Lower leg skin (tissue), 4 donors: Measurements from ENCODE around the gene ACADVL. TPM values are rescaled to one million over a fixed set of nuclear protein-coding genes. Genes with fewer than 3 reads are reported as not detected.

Experiments used
- DNase-seq, 2 donors: peaks; one replicate each; pipeline ENCODE4 v3.0.0-alpha.2; 2019; ENCODE audit warnings: low spot score in 2 of 2
- H3K4me3 ChIP-seq: fragments of 200-600 bp; sonication (generic); 2 replicates; pipeline ENCODE4 v1.5.1; 2017; ENCODE audit warnings: mild to moderate bottlenecking, low read depth; ENCODE audit not compliant: poor library complexity, severe bottlenecking
- POLR2A ChIP-seq, 2 donors: fragments of 450-650 bp; IDR thresholded peaks; one replicate each; pipeline ENCODE4 v1.6.1; 2016 to 2017; ENCODE audit warnings: antibody characterized with exemption in 2 of 2, mild to moderate bottlenecking in 1 of 2, moderate library complexity in 1 of 2
- WGBS, 2 donors: methylation state at CpG; one replicate each; pipeline ENCODE4 v1.1.5; 2018; 5-methylcytosine and 5-hydroxymethylcytosine counted together
- intact Hi-C: fragments of 100-400 bp; cut with DNase I; formaldehyde crosslinking; loops from one replicate; pipeline ENCODE4 v1.15.0; 2023; ENCODE audit warnings: low total_unique reads
- total RNA-seq, 4 donors: library from RNA; depleted of rRNA; stranded (reverse); fragments of >200 nt; gene quantifications; one replicate each; pipeline ENCODE4 v1.1.0, GENCODE V29; 2016
- TF ChIP-seq, protein P1 (sequence below), 3 donors: fragments of 450-650 bp; IDR thresholded peaks; one replicate each; pipeline ENCODE4 v1.5.1; 2016; ENCODE audit warnings: antibody characterized with exemption in 3 of 3, mild to moderate bottlenecking in 3 of 3, moderate library complexity in 2 of 3

Gene ACADVL
- total RNA-seq, 4 donors from 2014 or later: 703 to 1,179 (median 863) TPM

DNA sequence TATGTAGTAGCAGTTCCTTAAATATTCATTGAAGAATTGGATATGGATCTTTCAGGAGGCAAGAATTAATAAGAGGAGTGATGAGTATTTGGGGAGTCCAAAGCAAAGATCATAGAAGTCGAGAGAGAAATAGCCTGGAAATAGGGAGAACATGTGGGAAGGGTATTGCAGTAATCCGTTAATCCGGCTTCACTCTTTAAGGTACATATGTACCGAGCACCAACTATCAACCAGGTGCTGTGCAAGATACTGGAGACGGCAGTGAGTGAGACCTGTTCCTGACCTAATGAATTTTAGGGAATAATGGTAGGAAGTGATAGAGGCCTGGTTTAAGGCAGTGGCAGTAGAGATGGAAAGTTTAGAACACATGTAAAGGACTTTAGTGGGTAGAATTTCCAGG lies 33.3 kb downstream of the ACADVL start:
- 74 to 75% methylated on average over 5 of the region's 5 CpGs for WGBS, 2 donors
- no peak overlapping the region for H3K4me3 ChIP-seq
- no peak for DNase-seq
- TF ChIP-seq, protein P1, sequence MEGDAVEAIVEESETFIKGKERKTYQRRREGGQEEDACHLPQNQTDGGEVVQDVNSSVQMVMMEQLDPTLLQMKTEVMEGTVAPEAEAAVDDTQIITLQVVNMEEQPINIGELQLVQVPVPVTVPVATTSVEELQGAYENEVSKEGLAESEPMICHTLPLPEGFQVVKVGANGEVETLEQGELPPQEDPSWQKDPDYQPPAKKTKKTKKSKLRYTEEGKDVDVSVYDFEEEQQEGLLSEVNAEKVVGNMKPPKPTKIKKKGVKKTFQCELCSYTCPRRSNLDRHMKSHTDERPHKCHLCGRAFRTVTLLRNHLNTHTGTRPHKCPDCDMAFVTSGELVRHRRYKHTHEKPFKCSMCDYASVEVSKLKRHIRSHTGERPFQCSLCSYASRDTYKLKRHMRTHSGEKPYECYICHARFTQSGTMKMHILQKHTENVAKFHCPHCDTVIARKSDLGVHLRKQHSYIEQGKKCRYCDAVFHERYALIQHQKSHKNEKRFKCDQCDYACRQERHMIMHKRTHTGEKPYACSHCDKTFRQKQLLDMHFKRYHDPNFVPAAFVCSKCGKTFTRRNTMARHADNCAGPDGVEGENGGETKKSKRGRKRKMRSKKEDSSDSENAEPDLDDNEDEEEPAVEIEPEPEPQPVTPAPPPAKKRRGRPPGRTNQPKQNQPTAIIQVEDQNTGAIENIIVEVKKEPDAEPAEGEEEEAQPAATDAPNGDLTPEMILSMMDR (IDR thresholded peaks at IDR 0.05): no peak
- no peak for TF ChIP-seq POLR2A (IDR thresholded peaks at IDR 0.05)
- intact Hi-C loops: no loop called here

DNA sequence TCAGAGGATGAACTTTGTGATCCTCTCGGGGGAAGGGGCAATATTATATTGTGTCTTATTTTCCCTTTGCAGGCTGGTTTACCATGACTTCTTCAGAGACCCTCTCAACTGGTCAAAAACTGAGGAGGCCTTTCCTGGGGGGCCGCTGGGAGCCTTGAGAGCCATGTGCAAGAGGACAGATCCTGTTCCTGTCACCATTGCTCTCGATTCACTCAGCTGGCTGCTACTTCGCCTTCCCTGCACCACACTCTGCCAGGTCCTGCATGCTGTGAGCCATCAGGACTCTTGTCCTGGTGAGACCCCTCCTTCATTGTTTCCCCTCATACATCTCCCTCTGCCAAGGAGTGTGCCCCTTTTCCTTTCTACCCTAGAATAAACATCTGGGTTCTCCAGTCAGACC lies 34.8 kb downstream of the ACADVL start:
- intact Hi-C loops: no loop called here
- 86 to 92% methylated on average over 4 of the region's 4 CpGs for WGBS, 2 donors
- no peak for DNase-seq
- no peak for TF ChIP-seq POLR2A (IDR thresholded peaks at IDR 0.05)
- TF ChIP-seq, protein P1 (IDR thresholded peaks at IDR 0.05): no peak
- no peak overlapping the region for H3K4me3 ChIP-seq

DNA sequence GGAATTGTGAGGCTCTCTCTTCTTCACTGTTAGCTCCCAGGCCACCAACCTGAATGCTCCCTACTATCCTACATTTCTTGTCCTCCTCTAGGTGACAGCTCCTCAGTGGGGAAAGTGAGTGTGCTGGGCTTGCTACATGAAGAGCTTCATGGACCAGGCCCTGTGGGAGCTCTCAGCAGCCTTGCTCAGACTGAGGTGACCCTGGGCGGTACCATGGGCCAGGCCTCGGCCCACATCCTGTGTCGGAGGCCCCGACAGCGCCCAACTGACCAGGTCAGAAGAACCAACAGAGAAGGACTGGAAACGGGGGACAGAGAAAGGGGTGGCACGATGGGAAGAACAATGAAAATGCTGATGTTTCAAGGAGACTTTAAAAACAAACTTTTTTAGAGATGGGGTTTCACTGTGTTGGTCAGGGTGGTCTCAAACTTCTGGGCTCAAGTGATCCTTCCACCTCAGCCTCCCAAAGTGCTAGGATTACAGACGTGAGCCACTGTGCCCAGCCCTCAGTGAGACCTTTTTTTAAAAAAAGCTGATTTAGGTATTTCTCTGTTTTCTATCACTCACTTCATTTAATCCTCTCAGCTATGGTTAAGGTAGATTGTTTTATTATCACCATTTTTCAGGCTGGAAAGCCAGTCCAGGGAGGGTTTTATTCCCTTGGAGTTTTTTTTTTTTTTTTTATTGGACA lies 37.2 kb downstream of the ACADVL start:
- intact Hi-C loops: no loop called here
- no peak for DNase-seq
- 87 to 90% methylated on average over 8 of the region's 8 CpGs for WGBS, 2 donors

DNA sequence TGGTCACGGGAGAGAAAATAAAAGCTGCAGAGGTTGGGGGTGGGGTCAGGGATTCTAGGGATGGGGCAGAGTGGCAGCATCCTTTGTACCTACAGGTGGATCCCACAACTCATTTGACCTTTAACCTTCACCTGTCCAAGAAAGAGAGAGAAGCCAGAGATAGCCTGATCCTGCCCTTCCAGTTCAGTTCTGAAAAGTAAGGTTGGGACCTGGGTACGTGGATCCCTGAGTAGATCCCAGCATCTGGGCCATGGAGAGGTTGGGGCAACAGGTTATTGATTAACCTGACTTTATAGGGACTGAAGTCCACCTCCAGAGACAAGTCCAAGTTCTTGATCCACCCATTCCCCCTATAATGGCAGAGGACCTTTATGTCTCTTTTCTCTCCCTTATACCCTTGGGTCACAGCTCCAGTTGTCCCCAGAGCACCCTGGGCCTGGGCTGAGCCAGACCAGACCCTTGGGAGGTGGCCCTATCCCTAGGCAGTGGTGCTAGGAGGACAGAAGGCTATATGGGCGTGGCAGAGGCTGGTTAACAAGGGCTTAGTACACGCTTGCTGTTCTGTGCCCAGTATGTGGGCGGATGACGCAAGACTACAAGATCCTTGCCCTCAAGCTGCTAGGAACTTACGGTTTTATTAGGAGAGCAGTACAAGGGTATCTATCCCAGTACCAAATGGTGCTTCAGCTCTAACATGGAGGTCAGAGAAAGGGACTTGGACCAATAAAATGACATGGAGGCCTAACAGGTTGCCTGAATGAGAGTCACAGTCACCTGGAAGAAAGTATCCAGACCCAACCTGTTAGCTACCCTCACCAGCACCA lies 39.2 kb downstream of the ACADVL start:
- no peak overlapping the region for H3K4me3 ChIP-seq
- intact Hi-C loops: no loop called here
- WGBS, 2 donors: 46 to 59% methylated on average over 7 of the region's 7 CpGs
- TF ChIP-seq, protein P1 (IDR thresholded peaks at IDR 0.05): no peak
- no peak for TF ChIP-seq POLR2A (IDR thresholded peaks at IDR 0.05)
- no peak for DNase-seq

More for the DNA sequence above, 37.2 kb downstream of the ACADVL start:
- no peak overlapping the region for H3K4me3 ChIP-seq
- TF ChIP-seq, protein P1 (IDR thresholded peaks at IDR 0.05): no peak
- TF ChIP-seq POLR2A (IDR thresholded peaks at IDR 0.05): no peak

DNA sequence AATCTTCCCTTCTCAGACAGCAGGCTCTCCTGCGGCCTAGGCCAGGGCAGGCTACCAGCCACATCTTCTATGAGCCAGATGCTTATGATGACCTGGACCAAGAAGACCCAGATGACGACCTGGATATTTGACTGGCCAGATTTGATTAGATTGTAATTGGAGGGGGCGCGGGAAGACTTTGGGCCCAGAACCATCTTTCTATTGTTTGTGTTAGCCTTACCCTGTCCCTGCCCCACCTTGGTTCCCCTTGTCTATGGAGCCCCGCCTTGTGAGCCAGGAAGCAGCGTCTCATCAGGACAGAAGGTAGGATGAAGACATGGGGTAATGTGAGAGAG lies 39.8 kb downstream of the ACADVL start:
- no peak overlapping the region for H3K4me3 ChIP-seq
- no peak for DNase-seq
- intact Hi-C loops: no loop called here
- TF ChIP-seq, protein P1 (IDR thresholded peaks at IDR 0.05): no peak
- TF ChIP-seq POLR2A (IDR thresholded peaks at IDR 0.05): no peak
- 87 to 91% methylated on average over 6 of the region's 6 CpGs for WGBS, 2 donors
